Right ventricle myocardium inferior (tissue), 1 donor: ENCODE results near the gene ACVR2A. TPM values are rescaled to one million over a fixed set of nuclear protein-coding genes. Genes with fewer than 3 reads are reported as not detected.

Source experiments
- ATAC-seq: fragments of 200-7000 bp; cut with Tn5 transposase; one replicate; pipeline ENCODE4 v1.9.1; 2020; ENCODE audit warnings: mild to moderate bottlenecking, moderate library complexity
- DNase-seq: peaks from one replicate; pipeline ENCODE4 v3.0.0; 2021; ENCODE audit errors: missing footprints
- intact Hi-C: fragments of 100-400 bp; cut with DNase I; formaldehyde crosslinking; loops from one replicate; pipeline ENCODE4 v1.11.0; 2022
- total RNA-seq: library from RNA; stranded (reverse); fragmentation: NEBNext Ultra II Directional; extraction: Animal tissue kit (Norgen Biotek cat#: 25700); gene quantifications from one replicate; pipeline ENCODE4 v1.2.1, GENCODE V29; 2021
- donor health status: DM: no; HTN: yes; CAD: no; lungs with severe emphysema.

ACVR2A gene
- total RNA-seq, 1 donor from 2014 or later: 11.7 TPM

DNA sequence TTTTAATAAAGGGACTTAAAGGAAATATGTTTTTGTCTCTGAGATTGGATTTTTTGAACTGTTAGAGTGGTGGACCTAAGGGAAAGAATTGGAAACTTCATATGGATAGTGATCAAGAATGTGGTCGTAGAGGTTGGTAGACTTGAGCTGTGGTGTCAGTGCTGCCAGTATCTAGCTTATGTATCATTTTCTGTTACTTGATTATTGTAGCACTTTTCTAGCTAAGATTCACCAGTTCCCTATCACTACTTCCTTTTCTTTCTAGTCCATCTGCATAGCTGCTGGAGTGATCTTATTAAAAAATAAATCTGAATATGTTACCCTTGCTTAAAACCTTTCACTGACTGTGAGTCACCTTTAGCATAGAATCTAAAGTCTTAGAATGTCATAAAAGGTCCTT, 6.0 kb downstream of the ACVR2A start:
- DNase-seq (no peak), ATAC-seq (no peak)
- intact Hi-C loops: no loop called here

GRCh38 chr2:147851244-147851930, 6.6 kb downstream of the ACVR2A start:
- intact Hi-C loops: no loop called here
- DNase-seq: no peak
- ATAC-seq: no peak

DNA sequence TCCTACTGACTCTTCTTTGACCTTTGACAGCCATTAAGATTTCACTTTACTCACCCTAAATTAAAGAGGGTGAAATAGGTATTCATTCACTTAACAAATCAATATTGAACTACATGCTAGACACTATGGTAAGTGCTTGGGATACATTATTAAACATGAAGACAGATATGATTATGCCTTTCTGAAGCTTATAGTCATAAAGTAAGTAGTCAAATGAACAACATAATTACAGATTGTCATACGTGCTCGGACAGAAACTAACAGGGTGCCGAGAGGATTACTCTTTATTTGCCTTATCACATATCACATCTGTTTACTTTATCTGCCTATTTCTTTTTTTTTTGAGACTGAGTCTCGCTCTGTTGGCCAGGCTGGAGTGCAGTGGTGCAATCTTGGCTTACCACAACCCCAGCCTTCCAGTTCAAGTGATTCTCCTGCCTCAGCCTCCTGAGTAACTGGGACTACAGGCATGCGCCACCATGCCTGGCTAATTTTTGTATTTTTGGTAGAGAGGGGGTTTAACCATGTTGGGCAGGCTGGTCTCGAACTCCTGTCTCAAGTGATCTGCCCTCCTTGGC, 9.8 kb downstream of the ACVR2A start:
- ATAC-seq (no peak), DNase-seq (no peak)
- intact Hi-C loops: no loop called here

- no peak for DNase-seq
- ATAC-seq: no peak
- intact Hi-C loops: no loop called here
Measured at GRCh38 chr2:147855316-147855715, 10.5 kb downstream of the ACVR2A start.

DNA sequence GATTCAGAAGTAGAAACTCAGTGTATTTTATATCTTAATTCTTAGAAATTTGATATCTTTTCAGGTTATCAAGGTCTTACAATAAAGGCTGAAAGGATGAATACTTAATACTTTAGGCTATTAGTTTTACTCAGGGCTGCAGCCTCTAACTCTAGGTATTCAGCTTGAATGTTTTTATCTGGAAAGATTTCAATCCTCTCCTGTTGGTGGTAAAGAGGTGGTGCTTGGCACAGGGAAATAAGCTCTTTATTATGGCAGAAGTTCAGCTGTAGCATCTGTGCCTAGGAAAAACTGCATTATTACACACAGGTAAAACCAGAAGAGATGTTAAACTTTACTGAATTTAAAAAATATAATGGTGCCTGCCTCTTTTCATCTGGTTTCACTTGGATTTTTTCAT, 11.1 kb downstream of the ACVR2A start:
- no peak for DNase-seq
- no peak for ATAC-seq
- intact Hi-C loops: no loop called here

DNA sequence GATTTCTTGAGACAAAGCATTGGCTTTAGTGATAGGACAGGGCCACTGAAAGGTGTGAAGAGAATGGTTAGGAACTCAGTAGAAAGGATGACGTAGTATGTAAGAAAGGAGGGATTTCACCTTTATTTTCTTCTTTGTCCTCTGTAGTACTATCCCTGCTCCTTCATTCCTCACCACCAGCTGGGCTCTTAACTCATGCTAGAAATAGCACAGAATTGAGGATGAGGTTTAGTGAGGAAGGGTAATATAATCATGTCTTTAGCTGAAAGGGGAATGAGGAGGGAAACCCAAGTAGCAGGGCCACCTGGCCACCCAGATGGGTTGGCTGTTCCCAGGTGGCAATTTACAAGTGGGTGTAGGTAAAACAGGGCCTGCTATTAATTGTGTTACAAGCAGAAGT, 15.2 kb downstream of the ACVR2A start:
- ATAC-seq (no peak), DNase-seq (no peak)
- intact Hi-C loops: no loop called here

GRCh38 chr2:147862859-147863516, 18.2 kb downstream of the ACVR2A start:
- DNase-seq (no peak), ATAC-seq (no peak)
- intact Hi-C loops: no loop called here

DNA sequence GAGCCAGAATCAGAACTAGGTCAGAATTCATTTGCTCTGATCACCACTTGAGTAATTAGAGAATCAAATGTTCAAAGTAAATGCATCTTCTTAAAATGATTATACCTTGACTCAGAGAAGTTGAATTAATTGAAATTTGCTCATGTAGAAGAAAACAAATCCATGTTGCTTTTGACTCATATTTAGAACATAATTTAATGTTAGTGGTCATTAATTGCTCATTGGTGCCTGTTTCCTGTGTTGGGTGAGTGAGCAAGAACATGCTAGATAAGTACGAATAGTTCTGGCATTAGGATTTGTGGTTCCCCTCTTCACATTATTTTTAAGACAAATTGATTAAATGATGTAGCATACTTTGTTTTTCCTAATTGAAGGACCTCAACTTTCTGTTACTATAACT, 19.0 kb downstream of the ACVR2A start:
- ATAC-seq (no peak), DNase-seq (no peak)
- intact Hi-C loops: no loop called here

GRCh38 chr2:147865560-147865959, 20.7 kb downstream of the ACVR2A start:
- no peak for DNase-seq
- no peak for ATAC-seq
- intact Hi-C loops: no loop called here

DNA sequence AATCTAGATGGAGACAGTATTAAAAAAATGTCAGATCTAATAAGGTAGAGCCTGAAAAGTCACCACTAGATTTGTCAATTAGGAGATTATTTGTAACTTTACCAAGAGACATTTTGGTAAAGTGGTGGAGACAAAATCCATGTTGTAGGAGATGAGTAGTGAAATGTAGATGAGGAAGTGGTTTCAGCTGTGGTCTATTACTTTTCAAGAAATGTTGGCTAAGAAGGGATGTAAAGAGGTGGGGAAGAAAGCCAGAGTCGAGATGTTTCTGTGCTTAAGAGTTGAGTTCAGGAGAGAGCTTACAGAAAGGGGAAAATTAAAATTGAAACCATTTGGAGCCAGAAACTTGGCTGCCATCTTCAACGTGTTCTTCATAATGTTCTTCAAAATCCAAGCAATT, 22.2 kb downstream of the ACVR2A start:
- no peak for ATAC-seq
- intact Hi-C loops: no loop called here
- no peak for DNase-seq

- DNase-seq: no peak
- no peak for ATAC-seq
- intact Hi-C loops: no loop called here
Measured at GRCh38 chr2:147869934-147870333, 25.1 kb downstream of the ACVR2A start.

GRCh38 chr2:147872967-147873366, 28.1 kb downstream of the ACVR2A start:
- DNase-seq: no peak
- intact Hi-C loops: no loop called here
- ATAC-seq: no peak

DNA sequence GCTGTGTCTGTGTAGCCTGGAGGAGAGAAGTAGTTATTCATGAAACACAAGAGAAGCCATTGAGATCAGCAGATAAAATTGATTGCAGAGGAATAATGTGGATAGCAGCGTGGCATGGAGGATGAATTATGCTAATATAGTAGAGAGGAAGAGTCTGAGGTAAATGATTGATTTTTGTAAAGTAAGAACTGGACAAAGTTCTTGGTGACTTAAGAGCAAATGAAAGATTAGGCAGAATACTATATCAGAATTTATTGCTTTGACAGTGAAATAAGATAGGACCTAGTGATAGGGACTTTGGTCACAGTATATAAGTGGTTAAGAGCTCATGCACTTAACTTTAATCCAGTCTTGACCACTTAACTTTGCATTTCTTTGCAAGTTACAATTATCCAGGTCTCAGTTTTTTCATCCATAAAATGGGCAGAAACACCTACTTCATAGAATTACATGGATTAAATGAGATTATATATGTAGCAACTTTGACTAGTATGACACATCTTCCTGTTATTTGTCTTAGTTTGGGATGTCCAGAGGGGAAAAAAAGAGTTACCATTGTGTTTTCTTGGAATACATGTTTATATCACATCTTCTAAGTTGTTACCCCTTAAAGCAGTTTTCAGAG, 29.1 kb downstream of the ACVR2A start:
- no peak for ATAC-seq
- DNase-seq: no peak
- intact Hi-C loops: no loop called here

DNA sequence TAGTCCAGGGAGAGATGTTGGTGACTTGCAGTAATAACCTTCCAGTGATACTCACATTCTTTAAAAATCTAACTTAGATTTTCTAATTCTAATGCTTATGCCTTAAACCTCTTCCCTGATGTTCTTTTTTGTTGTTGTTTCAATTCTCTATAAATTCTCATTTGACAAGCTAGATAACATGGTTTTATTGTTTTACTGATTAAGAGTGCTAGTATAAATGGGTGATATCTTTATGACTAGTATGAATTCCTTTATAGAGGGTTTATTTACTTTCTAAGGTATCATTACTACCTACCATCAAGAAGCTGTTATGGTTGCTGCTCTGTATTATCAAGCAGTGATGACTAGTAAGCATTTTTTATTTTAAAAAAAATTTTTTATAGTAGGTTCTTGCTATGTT, 35.0 kb downstream of the ACVR2A start:
- no peak for ATAC-seq

DNA sequence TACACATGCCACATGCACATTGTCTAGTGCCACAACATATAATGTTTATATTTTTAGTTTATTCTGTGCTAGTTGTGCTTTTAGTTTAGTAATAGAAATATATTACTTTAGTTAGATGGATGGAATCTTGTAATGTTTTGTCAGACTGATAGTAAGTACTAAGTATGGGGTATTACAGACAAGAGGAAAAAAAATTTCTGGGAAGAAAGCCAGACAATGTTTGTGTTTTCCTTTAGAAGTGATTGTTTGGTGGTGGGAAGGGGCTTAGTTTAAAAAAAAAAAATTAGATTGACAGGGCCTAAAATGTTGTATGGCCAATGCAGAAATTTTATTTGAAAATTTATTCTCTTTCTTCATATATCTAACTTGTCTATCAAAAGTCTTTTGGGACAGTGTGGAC, 37.8 kb downstream of the ACVR2A start:
- intact Hi-C loops: no loop called here
- ATAC-seq: no peak
- DNase-seq: no peak

More for the DNA sequence above, 35.0 kb downstream of the ACVR2A start:
- intact Hi-C loops: no loop called here
- no peak for DNase-seq

GRCh38 chr2:147884830-147885229, 40.0 kb downstream of the ACVR2A start:
- no peak for DNase-seq
- intact Hi-C loops: no loop called here
- no peak for ATAC-seq

GRCh38 chr2:147886136-147886535, 41.3 kb downstream of the ACVR2A start:
- DNase-seq (no peak), ATAC-seq (no peak)
- intact Hi-C loops: no loop called here

DNA sequence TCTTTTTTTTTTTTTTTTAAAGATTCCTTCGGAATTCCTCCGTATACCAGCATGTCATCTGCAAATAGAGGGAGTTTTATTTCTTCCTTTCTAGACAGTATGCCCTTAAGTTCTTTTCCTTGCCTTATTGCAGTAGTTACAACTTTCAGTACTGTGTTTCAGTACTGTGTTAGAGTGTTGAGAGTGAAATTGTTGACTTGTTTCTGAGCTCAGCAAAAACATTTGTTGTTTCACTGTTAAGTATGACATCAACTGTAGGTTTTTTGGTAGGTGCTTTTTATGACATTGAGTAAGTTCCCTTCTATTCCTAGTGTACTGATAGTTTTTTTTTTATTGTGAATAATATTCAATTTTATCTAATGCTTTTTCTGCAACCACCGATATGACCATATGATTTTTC, 43.9 kb downstream of the ACVR2A start:
- no peak for ATAC-seq
- intact Hi-C loops: no loop called here
- no peak for DNase-seq

DNA sequence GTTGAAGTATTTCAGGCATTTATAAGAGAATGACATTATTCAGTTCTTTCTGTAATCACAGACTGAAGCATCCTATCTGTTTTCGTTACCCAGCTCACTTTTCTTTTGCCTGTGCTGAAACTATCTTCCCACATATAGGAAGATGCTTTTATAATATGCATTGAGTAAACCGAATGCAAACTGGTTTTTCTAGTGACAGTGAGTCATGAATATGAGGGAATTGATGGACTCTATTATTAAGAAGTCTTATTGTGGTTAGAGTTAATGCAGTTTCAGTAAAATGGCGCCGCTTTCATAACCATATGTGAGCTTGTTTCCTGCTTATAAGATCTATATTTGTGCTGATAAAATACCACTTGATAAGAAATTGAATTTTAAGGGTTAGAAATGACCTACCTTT, 59.2 kb downstream of the ACVR2A start:
- intact Hi-C loops: no loop called here
- ATAC-seq (no peak), DNase-seq (no peak)

DNA sequence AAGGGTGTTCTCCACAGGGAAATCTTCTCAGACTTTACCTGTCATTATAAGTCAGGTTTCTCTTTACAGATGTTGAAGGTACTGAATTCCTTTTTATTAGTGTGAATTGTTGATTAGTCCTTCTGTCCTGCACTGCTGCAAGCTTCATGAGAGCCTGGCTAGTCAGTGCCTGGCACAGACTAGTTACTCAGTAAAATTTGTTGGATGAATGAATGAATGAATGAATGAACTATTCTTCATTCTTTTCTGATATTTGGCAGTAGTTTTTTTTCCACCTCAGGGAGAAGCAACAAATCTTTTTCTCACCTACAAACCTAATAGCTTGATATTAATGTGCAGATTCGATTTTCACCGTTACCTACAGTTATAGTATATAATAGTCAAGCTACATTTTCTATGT, 64.3 kb downstream of the ACVR2A start:
- DNase-seq (no peak), ATAC-seq (no peak)
- intact Hi-C loops: no loop called here
